Embryonic facial prominence (tissue), 1 donor: ENCODE measurements around the gene NPAS2.

Source experiments
- DNase-seq: peaks from one replicate; pipeline ENCODE4 v3.0.0-alpha.2; 2016; ENCODE audit errors: extremely low spot score

NPAS2 gene

GRCh38 chr2:100988630-100989417 is 168.9 kb downstream of the NPAS2 start:
- DNase-seq: no peak

DNA sequence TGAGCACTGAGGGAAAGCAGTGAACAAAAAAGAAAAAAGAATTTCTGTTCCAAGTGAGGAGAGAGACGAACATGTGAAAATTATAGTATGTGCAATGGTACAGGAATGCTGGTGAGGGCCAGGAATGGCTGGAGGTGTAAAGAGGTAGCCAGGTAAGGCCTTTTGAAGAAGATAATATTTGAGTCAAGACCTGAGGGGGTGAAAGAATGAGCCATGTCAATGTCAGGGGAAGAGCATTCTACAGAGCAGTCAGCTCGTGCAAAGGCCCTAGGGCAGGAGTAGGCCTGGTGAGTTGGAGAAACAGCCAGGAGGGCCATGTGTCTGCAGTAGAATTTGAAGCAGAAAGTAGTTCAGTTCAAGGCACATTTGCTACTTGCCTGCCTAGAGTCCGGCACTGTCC is 169.7 kb downstream of the NPAS2 start:
- DNase-seq: no peak

DNA sequence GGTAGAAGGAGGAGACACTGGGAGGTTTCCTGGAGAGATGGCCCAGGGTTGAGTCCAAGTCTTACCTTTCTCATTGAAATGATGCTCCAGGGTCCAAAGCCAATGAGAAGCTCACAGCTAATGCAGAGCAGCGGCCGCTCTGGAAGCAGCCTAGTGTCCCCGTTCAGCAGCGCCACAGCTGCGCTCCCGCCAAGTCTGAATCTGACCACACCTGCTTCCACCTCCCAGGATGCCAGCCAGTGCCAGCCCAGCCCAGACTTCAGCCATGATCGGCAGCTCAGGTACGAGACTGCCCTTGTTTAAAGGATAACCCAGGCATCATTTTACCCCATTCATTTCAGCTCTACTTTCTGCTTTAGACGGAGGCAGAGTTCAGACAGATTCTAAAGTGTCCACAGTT is 170.2 kb downstream of the NPAS2 start:
- no peak for DNase-seq

DNA sequence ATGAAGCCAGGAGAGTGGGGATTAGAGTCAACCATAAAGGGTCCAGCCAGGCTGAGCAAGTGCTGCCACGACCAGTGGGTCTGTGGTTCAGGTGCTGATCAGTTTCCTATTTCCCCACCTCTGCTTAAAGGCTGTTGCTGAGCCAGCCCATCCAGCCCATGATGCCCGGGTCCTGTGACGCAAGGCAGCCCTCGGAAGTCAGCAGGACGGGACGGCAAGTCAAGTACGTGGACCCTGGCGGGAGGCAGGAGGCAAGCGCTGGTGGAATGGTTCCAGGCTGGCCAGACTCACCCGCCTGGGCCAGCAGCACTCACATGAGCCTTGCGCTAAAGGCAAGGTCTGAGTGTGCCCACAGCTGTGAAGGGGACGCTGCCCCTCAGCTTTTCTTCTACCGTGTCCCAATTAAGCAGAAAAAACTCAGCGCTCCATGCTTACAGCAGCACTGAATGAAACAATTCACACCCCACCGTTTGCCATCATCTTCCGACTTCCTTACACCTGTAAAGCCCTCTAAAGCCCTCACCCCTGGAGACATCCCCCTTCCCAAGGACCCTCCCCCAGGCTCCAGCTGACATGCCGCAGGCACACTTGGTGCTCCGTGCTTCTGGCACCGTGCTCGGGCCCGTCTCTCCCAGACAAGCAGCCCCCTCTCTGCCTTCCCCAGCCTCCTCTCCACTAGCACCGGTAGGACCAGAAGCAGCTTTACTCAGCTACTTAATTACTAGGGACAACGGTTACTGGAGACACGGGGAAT is 170.9 kb downstream of the NPAS2 start:
- DNase-seq: no peak

DNA sequence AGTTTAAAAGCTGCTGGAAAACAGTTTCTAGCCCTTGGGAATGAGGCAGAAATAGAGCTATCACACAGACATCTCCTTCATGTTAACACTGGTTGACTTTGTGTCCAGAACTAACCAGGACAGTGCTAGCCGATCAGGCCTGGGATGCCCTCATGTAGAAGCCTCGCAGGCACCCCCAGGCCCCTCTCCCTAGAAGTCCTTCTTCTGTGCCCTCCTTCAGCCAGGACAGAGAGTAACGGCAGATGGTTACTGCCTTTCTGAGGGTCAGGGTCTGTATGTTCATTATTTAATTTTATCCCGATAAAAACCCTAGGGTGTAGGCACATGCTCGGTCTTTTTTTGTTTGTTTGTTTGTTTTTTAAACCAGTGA is 171.4 kb downstream of the NPAS2 start:
- no peak for DNase-seq

DNA sequence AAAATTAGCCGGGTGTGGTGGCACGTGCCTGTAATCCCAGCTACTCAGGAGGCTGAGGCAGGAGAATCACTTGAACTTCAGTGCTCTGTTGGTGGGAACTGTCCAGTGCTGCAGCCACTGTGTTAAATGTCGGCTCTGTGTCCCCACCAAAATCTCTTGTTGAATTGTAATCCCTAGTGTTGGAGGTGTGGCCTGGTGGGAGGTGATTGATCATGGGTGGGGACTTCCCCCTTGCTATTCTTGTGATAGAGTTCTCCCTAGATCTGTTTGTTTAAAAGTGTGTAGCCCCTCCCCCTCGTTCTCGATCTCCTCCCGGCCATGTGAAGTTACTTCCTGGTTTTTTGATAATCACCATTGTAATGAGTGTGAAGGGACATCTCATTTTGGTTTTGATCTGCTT is 172.3 kb downstream of the NPAS2 start:
- DNase-seq: no peak

DNA sequence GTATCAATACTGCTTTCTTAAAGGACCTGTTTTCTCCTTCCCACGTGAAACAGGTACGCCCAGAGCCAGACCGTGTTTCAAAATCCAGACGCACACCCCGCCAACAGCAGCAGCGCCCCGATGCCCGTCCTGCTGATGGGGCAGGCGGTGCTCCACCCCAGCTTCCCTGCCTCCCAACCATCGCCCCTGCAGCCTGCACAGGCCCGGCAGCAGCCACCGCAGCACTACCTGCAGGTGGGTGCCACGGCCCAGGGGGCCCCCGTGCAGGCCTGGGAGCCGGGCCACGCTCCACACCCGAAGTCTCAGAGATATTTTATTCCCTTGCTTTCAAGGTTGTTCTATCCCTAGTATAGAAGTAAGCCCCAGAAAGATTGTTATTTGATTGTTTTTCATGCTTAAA is 173.4 kb downstream of the NPAS2 start:
- no peak for DNase-seq

GRCh38 chr2:100995309-100996075 is 175.6 kb downstream of the NPAS2 start:
- no peak for DNase-seq

GRCh38 chr2:100997509-100998234 is 177.7 kb downstream of the NPAS2 start:
- no peak for DNase-seq

DNA sequence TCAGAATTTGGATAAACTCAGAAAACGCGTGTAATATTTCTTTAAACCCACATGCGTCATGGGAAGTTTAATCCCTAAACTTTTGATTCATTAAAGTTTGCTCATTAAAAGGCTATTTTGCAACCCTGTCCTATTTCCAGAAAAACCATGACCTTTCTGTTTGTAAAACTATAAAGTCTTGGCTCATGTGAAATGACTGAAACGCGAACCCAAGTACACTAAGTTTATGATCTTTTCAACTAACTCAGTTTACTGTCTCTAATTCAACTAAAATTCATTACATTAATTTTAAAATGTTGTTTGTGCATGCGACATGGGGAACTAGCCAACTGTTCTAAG is 178.3 kb downstream of the NPAS2 start:
- no peak for DNase-seq

DNA sequence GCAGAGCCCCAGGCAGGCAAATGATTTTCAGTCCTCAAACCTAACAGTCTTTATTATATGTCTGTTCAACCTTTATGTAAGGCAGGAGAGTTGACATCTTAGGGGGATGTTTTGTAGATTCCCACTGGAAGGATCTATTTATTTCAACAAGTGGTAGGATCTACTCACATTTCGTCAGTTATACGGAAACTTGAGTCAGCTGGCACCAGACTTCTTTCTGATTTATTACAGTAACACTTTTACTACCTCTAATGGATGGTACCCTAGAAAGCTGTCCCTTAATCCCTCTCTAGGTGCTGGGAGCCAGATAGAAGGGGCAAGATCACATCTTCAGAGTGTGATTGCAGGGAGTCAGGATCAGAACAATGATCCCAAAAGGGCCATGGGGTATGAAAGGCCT is 180.1 kb downstream of the NPAS2 start:
- no peak for DNase-seq

- DNase-seq: peak; percentile 98
These were observed 182.0 kb downstream of the NPAS2 start, which contains the start of gene RPL31 for GRCh38 chr2:101001691-101002561. Gene RPL31 (plus strand): TSS chr2:101002289. CDS start chr2:101002702, 413 bp downstream.

DNA sequence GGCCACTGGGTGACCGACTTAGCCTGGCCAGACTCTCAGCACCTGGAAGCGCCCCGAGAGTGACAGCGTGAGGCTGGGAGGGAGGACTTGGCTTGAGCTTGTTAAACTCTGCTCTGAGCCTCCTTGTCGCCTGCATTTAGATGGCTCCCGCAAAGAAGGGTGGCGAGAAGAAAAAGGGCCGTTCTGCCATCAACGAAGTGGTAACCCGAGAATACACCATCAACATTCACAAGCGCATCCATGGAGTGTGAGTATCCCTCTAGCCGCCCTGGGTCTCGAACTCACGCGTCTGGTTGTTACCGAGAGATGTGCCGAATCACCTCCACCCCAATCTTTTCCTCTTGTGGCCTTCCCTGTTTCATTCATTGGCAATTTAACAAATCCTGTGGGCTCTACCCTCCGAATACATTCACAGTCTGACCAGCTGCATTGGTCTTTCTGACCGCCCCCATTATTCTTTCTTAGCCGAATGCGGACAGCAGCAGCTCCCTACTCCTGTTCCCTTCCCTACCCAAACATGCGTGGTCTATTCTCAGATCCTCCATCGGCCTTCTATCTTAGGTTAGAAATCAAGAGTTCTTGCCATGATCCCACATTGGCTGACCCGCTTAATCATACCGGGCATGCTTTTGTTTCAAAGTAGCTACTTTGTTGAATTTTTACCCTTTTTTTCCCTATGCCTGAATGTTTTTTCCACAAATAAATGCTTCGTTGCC is 182.8 kb downstream of the NPAS2 start:
- no peak for DNase-seq

DNA sequence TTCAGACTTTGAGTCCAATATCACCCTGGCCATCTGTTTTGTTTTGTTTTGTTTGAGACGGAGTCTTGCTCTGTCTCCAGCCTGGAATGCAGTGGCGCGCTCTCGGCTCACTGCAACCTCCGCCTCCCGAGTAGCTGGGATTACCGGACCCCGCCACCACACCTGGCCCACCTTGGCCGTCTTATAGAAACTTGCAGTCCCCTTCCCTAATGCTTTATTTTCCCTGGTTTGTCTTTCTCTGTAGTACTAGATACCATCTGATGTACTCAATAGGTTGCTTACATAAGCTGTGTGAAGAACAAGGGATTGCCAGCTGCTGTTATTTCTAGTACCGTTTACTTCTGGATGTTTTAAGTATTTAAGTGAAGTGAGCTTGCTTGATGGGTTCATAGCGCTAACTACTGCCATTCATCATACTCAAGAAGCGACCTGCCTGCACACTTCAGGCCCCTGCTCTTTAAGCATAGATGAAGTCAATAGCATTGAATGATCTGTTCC is 183.4 kb downstream of the NPAS2 start:
- DNase-seq: no peak

DNA sequence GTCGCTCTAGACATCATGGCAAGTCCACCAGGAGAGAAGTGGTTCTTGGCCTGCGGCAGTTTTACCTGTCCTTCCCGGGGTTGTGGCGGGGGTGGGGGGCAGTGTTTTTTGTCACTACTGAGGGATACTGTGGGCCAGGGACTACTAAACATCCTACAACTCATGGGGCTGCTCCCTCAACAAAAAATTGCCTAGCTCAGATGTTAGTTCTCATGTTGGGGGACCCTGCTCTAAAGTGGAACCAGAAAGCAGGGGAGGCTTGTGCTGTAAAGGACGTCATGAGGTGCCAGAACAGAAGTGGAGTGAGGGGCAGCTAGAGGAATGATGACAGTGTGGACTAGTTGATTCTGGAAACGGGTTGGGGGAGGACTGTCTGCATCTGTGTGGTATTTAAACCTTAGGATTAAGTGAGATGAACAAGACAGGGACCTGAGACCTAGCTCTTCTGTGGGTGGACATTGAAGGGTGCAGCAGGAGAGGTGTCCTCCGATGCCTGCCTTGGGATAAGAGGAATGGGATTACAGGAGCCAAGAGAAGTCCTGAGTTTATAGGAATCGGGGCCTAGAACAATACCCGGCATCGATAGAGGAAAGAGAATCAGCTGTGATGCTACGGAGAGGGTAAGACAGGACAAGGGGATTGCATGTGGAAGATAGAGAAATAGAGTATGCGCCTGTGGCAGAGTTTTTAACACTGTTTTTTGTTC is 184.8 kb downstream of the NPAS2 start:
- DNase-seq: no peak

GRCh38 chr2:101006065-101006715 is 186.3 kb downstream of the NPAS2 start:
- no peak for DNase-seq

DNA sequence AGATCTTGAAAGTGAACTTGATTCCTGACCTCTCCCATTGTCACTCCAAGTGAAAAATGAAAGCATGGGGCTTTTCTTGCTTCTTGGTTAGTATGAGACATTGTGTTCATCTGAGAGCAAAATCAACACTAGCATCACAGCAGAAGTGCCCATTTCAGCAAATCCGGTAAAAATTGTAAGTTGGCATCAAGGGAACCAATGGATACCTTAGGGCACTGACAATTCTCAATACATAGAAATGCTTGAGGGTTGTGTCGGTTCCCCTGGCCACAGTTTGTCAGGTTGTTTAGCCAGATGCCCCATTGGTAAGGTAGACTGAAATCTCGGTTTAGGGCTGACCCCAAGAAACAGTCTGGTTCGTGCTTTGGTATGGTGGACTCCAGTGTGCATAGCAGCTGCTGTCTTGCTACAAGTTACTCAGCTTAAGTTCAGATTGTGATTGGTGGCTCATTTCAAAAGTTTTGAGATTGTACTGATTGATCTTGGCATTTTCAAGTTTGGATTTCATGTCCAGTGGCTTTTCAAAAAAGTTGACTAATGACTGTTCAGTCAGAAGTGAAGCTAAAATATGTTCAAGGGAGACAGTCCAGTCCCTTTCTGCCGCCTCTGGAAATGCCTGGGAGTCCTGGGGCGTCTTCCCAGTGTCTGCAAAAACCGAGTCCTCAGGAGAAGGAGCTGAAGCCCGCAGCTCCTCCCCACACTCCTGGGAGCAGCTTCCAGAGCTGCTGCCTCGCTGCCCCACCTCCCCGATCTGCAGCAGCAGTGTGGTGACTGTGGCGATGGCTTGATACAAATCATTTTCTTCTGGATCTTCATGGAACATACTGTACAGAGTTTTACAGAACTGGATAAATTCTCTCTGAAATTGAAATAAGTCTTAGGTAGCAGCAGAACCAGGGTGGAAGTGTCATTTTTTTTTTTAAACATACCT is 187.7 kb downstream of the NPAS2 start:
- DNase-seq: no peak

- DNase-seq: no peak
These were observed 191.2 kb downstream of the NPAS2 start for GRCh38 chr2:101011152-101011551.
